Measurements from ENCODE around the gene JCAD.
"Not testable (repeated sequence)": the region's sequence is repeated elsewhere in the genome, so short reads cannot be mapped to it uniquely, and the experiment has no call there.

The JCAD gene

GRCh38 chr10:29982997-29983648 lies 76.3 kb downstream of the JCAD start:
- DNase-seq (ENCODE audit: low read depth) = no peak
- no peak for TF ChIP-seq CTCF (conservative IDR thresholded peaks at IDR 0.05; ENCODE audit: control insufficient read depth, insufficient read depth, low read depth, low read length)
- H3K4me3 ChIP-seq (ENCODE audit: control insufficient read depth, low read depth, low read length) = no peak overlapping the region

- no peak for TF ChIP-seq CTCF (conservative IDR thresholded peaks at IDR 0.05; ENCODE audit: control insufficient read depth, insufficient read depth, low read depth, low read length)
- no peak for DNase-seq (ENCODE audit: low read depth)
- no peak overlapping the region for H3K4me3 ChIP-seq (ENCODE audit: control insufficient read depth, low read depth, low read length)
These were observed 77.9 kb downstream of the JCAD start for GRCh38 chr10:29981510-29981909.

GRCh38 chr10:29980084-29980483 lies 79.3 kb downstream of the JCAD start:
- DNase-seq (ENCODE audit: low read depth) = peak; percentile 30
- no peak for TF ChIP-seq CTCF (conservative IDR thresholded peaks at IDR 0.05; ENCODE audit: control insufficient read depth, insufficient read depth, low read depth, low read length)
- no peak overlapping the region for H3K4me3 ChIP-seq (ENCODE audit: control insufficient read depth, low read depth, low read length)

GRCh38 chr10:29979421-29979779 lies 80.0 kb downstream of the JCAD start:
- not testable (repeated sequence) for H3K4me3 ChIP-seq (ENCODE audit: control insufficient read depth, low read depth, low read length); DNase-seq (ENCODE audit: low read depth)

GRCh38 chr10:29977171-29977570 lies 82.2 kb downstream of the JCAD start:
- H3K4me3 ChIP-seq (ENCODE audit: control insufficient read depth, low read depth, low read length) = no peak overlapping the region
- TF ChIP-seq CTCF (conservative IDR thresholded peaks at IDR 0.05; ENCODE audit: control insufficient read depth, insufficient read depth, low read depth, low read length) = no peak
- DNase-seq (ENCODE audit: low read depth) = no peak

GRCh38 chr10:29976134-29976533 lies 83.3 kb downstream of the JCAD start:
- no peak overlapping the region for H3K4me3 ChIP-seq (ENCODE audit: control insufficient read depth, low read depth, low read length)
- DNase-seq (ENCODE audit: low read depth) = no peak
- no peak for TF ChIP-seq CTCF (conservative IDR thresholded peaks at IDR 0.05; ENCODE audit: control insufficient read depth, insufficient read depth, low read depth, low read length)

- no peak overlapping the region for H3K4me3 ChIP-seq (ENCODE audit: control insufficient read depth, low read depth, low read length)
- no peak for DNase-seq (ENCODE audit: low read depth)
- TF ChIP-seq CTCF (conservative IDR thresholded peaks at IDR 0.05; ENCODE audit: control insufficient read depth, insufficient read depth, low read depth, low read length) = no peak
These were observed 84.6 kb downstream of the JCAD start for GRCh38 chr10:29974773-29975172.

Measured in fibroblast of mammary gland (primary cell).